ENCODE measurements around the gene ZNF438. TPM values are rescaled to one million over a fixed set of nuclear protein-coding genes. Genes with fewer than 3 reads are reported as not detected.

Gene ZNF438
- total and polyA plus RNA-seq, 2 of the 13 experiments (the other 11 are each of a cell fraction or from before 2014, with no cell fraction given): 0.75 to 0.83 TPM

DNA sequence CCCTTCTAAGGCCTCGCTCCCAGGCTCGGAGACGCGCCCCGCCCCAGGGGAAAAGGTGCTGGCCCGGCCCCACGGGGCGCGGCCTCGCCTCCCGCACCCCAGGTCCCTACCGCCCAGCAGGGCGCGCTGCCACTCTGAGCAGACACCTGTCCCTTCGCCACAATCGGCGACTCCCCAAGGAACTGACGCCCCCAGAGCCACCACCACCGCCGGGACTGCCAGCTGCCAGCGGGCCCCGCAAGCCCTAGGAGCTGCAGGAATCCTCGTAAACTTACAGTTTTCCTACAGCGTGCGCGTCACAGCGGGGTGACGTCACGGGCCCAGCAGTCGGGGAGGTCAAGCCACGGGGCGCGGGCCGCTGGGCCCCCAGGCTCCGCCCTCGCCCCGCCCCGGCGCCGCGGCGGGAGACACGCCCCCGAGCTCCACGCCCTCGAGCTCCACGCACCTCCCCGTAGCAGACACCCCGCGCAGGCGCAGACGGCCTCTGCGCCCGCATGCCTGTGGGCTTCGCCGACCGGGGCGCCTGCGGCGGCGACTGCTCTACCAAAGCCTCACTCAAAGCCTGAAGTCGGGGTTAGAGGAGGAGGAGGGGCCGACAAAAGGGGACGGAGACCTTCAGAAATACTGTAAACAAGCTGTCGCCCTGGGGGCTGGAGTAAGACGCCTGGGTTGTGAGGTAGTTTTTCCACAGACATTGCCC lies at the start of gene ZNF438 (continued):
- TF ChIP-seq ZNF10 (CRISPR knock-in tag; IDR thresholded peaks at IDR 0.05; ENCODE audit: borderline replicate concordance, low read depth) (no peak), FOXA3 (CRISPR knock-in tag; IDR thresholded peaks at IDR 0.05) (no peak; the same call in 1 of the 2 replicates), ZC3H13 (CRISPR knock-in tag; IDR thresholded peaks at IDR 0.05) (0 out of 2 replicates have a peak, but pooled peaks have one; percentile 48), SKI (IDR thresholded peaks at IDR 0.05; ENCODE audit: partially characterized antibody) (peak; percentile 31), NONO (IDR thresholded peaks at IDR 0.05) (no peak), NONO (CRISPR knock-in tag; conservative IDR thresholded peaks at IDR 0.05) (peak; percentile 52), CBX5 (CRISPR knock-in tag; IDR thresholded peaks at IDR 0.05; ENCODE audit: borderline replicate concordance) (no peak), HOXA7 (CRISPR knock-in tag; IDR thresholded peaks at IDR 0.05) (no peak), PHF21A (CRISPR knock-in tag; IDR thresholded peaks at IDR 0.05) (peak; percentile 55; the same call in 1 of the 2 replicates), TBL1XR1 (IDR thresholded peaks at IDR 0.05; ENCODE audit: borderline replicate concordance, low read length, partially characterized antibody) (no peak), DR1 (CRISPR knock-in tag; IDR thresholded peaks at IDR 0.05) (peak; percentile 28; the same call in 1 of the 2 replicates), HOXA5 (CRISPR knock-in tag; IDR thresholded peaks at IDR 0.05) (peak; percentile 61; the same call in 1 of the 2 replicates), TFE3 (CRISPR knock-in tag; IDR thresholded peaks at IDR 0.05) (peak; percentile 35; the same call in 1 of the 2 replicates), POGZ (CRISPR knock-in tag; IDR thresholded peaks at IDR 0.05) (peak; percentile 78), ZSCAN22 (CRISPR knock-in tag; IDR thresholded peaks at IDR 0.05) (no peak), ZIK1 (CRISPR knock-in tag; IDR thresholded peaks at IDR 0.05; ENCODE audit: borderline replicate concordance, low read depth) (0 out of 2 replicates have a peak, but pooled peaks have one; percentile 60), ZNF772 (CRISPR knock-in tag; IDR thresholded peaks at IDR 0.05) (peak; percentile 72; the same call in 1 of the 2 replicates), ZNF383 (CRISPR knock-in tag; IDR thresholded peaks at IDR 0.05; ENCODE audit: borderline replicate concordance) (no peak), SIN3A (IDR thresholded peaks at IDR 0.05; ENCODE audit: borderline replicate concordance, low read depth, low read length) (no peak), HIC2 (CRISPR knock-in tag; IDR thresholded peaks at IDR 0.05; ENCODE audit: low read depth) (no peak), MAFK (conservative IDR thresholded peaks at IDR 0.05 in 1 of 2, IDR thresholded peaks at IDR 0.05 in 1 of 2; ENCODE audit: low read length in 2 of 2) (no peak), SPEN (CRISPR knock-in tag; IDR thresholded peaks at IDR 0.05; ENCODE audit: low read depth) (peak; percentile 55)
- TF ChIP-seq, protein P1, sequence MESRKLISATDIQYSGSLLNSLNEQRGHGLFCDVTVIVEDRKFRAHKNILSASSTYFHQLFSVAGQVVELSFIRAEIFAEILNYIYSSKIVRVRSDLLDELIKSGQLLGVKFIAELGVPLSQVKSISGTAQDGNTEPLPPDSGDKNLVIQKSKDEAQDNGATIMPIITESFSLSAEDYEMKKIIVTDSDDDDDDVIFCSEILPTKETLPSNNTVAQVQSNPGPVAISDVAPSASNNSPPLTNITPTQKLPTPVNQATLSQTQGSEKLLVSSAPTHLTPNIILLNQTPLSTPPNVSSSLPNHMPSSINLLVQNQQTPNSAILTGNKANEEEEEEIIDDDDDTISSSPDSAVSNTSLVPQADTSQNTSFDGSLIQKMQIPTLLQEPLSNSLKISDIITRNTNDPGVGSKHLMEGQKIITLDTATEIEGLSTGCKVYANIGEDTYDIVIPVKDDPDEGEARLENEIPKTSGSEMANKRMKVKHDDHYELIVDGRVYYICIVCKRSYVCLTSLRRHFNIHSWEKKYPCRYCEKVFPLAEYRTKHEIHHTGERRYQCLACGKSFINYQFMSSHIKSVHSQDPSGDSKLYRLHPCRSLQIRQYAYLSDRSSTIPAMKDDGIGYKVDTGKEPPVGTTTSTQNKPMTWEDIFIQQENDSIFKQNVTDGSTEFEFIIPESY (CRISPR knock-in tag; IDR thresholded peaks at IDR 0.05): peak; percentile 57
- TF ChIP-seq, protein P2, sequence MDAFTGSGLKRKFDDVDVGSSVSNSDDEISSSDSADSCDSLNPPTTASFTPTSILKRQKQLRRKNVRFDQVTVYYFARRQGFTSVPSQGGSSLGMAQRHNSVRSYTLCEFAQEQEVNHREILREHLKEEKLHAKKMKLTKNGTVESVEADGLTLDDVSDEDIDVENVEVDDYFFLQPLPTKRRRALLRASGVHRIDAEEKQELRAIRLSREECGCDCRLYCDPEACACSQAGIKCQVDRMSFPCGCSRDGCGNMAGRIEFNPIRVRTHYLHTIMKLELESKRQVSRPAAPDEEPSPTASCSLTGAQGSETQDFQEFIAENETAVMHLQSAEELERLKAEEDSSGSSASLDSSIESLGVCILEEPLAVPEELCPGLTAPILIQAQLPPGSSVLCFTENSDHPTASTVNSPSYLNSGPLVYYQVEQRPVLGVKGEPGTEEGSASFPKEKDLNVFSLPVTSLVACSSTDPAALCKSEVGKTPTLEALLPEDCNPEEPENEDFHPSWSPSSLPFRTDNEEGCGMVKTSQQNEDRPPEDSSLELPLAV (CRISPR knock-in tag; conservative IDR thresholded peaks at IDR 0.05; ENCODE audit: low read depth): no peak

Data from HepG2 (cell line).